Heart left ventricle (tissue), 16 donors: ENCODE data around the gene FAM209A. TPM values are rescaled to one million over a fixed set of nuclear protein-coding genes. Genes with fewer than 3 reads are reported as not detected.
"Not testable (repeated sequence)": the region's sequence is repeated elsewhere in the genome, so short reads cannot be mapped to it uniquely, and the experiment has no call there.

ENCODE experiments used
- ATAC-seq, 4 donors: fragments of 200-7000 bp; cut with Tn5 transposase; one replicate each; pipeline ENCODE4 v1.9.1; 2020 to 2022; ENCODE audit warnings: moderate library complexity in 4 of 4, mild to moderate bottlenecking in 3 of 4, moderate number of reproducible peaks in 1 of 4
- DNase-seq, 5 donors: peaks; one replicate each; pipeline ENCODE4 v3.0.0-alpha.2; 2020
- H3K27ac ChIP-seq, 12 donors: fragments of 200-600 bp; sonication (generic) in 4 of 12; one replicate each; pipeline versions ENCODE4 v1.5.0 to v1.8.0; 2016 to 2022; ENCODE audit warnings: mild to moderate bottlenecking in 2 of 12
- H3K27me3 ChIP-seq, 9 donors: fragments of 200-600 bp; sonication (generic) in 2 of 9; one replicate each; pipeline versions ENCODE4 v1.5.1 to v1.8.0; 2016 to 2022; ENCODE audit warnings: mild to moderate bottlenecking in 3 of 9
- H3K36me3 ChIP-seq, 9 donors: fragments of 200-600 bp; sonication (generic) in 2 of 9; one replicate each; pipeline versions ENCODE4 v1.5.0 to v1.8.0; 2018 to 2022; ENCODE audit warnings: mild to moderate bottlenecking in 2 of 9
- H3K4me1 ChIP-seq, 12 donors: fragments of 200-600 bp; sonication (generic) in 4 of 12; one replicate each; pipeline versions ENCODE4 v1.5.0 to v1.8.0; 2016 to 2022; ENCODE audit warnings: mild to moderate bottlenecking in 3 of 12
- H3K4me3 ChIP-seq, 12 donors: fragments of 200-600 bp; sonication (generic) in 4 of 12; one replicate each; pipeline versions ENCODE4 v1.5.0 to v1.8.0; 2017 to 2022; ENCODE audit warnings: mild to moderate bottlenecking in 9 of 12, moderate library complexity in 4 of 12
- H3K9me3 ChIP-seq, 12 donors: fragments of 200-600 bp; sonication (generic) in 4 of 12; one replicate each; pipeline versions ENCODE4 v1.5.0 to v1.8.0; 2016 to 2022; ENCODE audit warnings: mild to moderate bottlenecking in 1 of 12
- CTCF ChIP-seq, 12 donors: fragments of 200-600 bp; sonication (generic) in 4 of 12; IDR thresholded peaks; one replicate each; pipeline versions ENCODE4 v1.5.0 to v1.8.0; 2018 to 2022; ENCODE audit warnings: antibody characterized with exemption in 12 of 12, mild to moderate bottlenecking in 5 of 12
- POLR2A ChIP-seq, 2 donors: fragments of 450-650 bp; IDR thresholded peaks; one replicate each; pipeline ENCODE4 v1.6.1; 2017; ENCODE audit warnings: antibody characterized with exemption in 2 of 2, mild to moderate bottlenecking in 2 of 2, moderate library complexity in 2 of 2
- WGBS, 4 donors: extraction: QIAGEN DNeasy Blood & Tissue Kit in 2 of 4; methylation state at CpG; one replicate each; pipeline versions ENCODE4 v1.1.5 to v1.1.7; 2013 to 2018; 5-methylcytosine and 5-hydroxymethylcytosine counted together
- intact Hi-C, 10 donors: fragments of 100-400 bp; cut with DNase I; formaldehyde crosslinking; loops; one replicate each; pipeline versions ENCODE4 v1.11.1 to v1.14.2; 2022
- long read RNA-seq, 3 donors: library from polyadenylated mRNA; unstranded; transcript quantifications; one replicate each; pipeline ENCODE4 v2.0.0, GENCODE V29; 2020 to 2021
- polyA plus RNA-seq, 2 donors: library from polyadenylated mRNA; stranded (reverse); fragments of 200-250 nt; gene quantifications; one replicate each; pipeline ENCODE4 v1.2.3, GENCODE V29; 2013
- total RNA-seq, 9 donors: library from RNA; depleted of rRNA in 2 of 9; stranded (reverse); fragments of >200 nt in 2 of 9; fragmentation: NEBNext Ultra II Directional in 3 of 9; extraction: Animal tissue kit (Norgen Biotek cat#: 25700) in 3 of 9; gene quantifications; one replicate each; pipeline versions ENCODE4 v1.1.0 to v1.2.4, GENCODE V29; 2016 to 2023
- donor health status: ischemic (EF 13 %, LVEDD 7.1; RV severe dilation, severe dysfunction).
- donor health status: healthy with polysubstance abuse.
- donor health status: DM: no; HTN: yes; CAD: no.
- donor health status: DM: no; HTN: no; CAD: no.
- donor health status: ischemic (EF 25% LVEDD 6.9; RV normal size, moderate dysfunction).
- donor health status: ischemic (EF 25% LVEDD 5.7; RV mildly dilated, moderate dysfunction).
- donor health status: healthy.
- donor health status: DM: yes; HTN: yes; CAD: no.
- donor health status: ischemic (EF 35%, LVEDD 5.7; RV mildly dilated, moderate dysfunction).
- donor health status: nonischemic (EF 11% LVEDD 7.7; RV severe dilation, severe dysfunction).
- donor health status: DM: yes; HTN: yes; CAD: no.
- donor health status: PGD.
- donor health status: ischemic (EF 29% LVEDD 5.4; RV normal size, mild dysfunction).
- donor health status: nonischemic (EF 23%, LVEDD 6.1; RV moderate dilation, normal function).

The FAM209A gene, protein sequence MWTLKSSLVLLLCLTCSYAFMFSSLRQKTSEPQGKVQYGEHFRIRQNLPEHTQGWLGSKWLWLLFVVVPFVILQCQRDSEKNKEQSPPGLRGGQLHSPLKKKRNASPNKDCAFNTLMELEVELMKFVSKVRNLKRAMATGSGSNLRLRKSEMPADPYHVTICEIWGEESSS
- under 1 TPM in 1 of 9 donors, not detected in 8; 0.35 TPM for total RNA-seq
- not detected for polyA plus RNA-seq
- long read RNA-seq, donor 1, partial matches to known transcripts: 0 of 4 reads
- long read RNA-seq, donor 1, other reads (novel, unspliced or antisense): 4 of 4 reads
- long read RNA-seq, donor 2: 0 reads
- long read RNA-seq, donor 3: 0 reads

- H3K27ac ChIP-seq, H3K4me3 ChIP-seq, H3K4me1 ChIP-seq, ATAC-seq, H3K27me3 ChIP-seq, DNase-seq, intact Hi-C loops: not testable (repeated sequence)
- peaks cover 0 to 19% (median 11%) of the 10 kb centered on the region in 9 donors for H3K36me3 ChIP-seq
- 82 to 90% (median 86%) methylated on average over 7 of the region's 7 CpGs for WGBS, 4 donors
- peaks cover 0 to 25% (median 17%) of the 10 kb centered on the region in 12 donors for H3K9me3 ChIP-seq
Observed at GRCh38 chr20:56524444-56524843, at the start of gene FAM209A. FAM209A (plus strand) TSS chr20:56524744; CDS start chr20:56524809, 65 bp downstream.

- Histone ChIP-seq H3K36me3 (peaks cover 0 to 100% (median 90%) of the 10 kb centered on the region in 9 donors), H3K27me3 (no peaks in the 10 kb centered on the region), H3K9me3 (no peaks in the 10 kb centered on the region), H3K4me3 (no peak overlapping the region), H3K27ac (no peak overlapping the region), H3K4me1 (no peaks in the 10 kb centered on the region)
- intact Hi-C loops: no loop called here
- ATAC-seq (no peak), DNase-seq (no peak)
- TF ChIP-seq CTCF (IDR thresholded peaks at IDR 0.05): no peak
- WGBS, 4 donors: 72 to 83% (median 81%) methylated on average over 7 of the region's 7 CpGs
Observed at GRCh38 chr20:56483970-56484369, 40.6 kb upstream of the FAM209A start.

DNA sequence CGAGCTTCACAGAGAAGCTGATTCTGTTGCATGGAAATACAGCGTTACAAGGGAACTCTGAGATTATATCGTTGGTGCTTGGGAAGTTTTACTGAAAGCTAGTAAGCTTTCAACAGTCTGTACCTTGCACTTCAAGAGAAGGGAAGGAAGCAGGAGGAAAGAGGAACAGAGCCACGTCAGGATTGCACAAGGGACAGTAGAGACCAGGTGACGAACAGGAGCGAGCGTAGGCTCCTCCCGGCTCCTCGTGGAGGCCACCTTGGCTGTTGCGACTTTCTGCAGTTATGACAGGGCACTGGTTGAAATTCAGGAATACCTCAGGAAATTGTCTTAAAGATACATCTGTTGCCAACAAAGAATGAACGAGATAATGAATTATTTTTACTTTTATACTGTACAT is 37.3 kb upstream of the FAM209A start:
- no peaks in the 10 kb centered on the region for H3K27me3 ChIP-seq
- no peak overlapping the region for H3K4me3 ChIP-seq
- peak in 1 of 4 donors; percentile 50 for ATAC-seq
- TF ChIP-seq CTCF (IDR thresholded peaks at IDR 0.05) (no peak), POLR2A (IDR thresholded peaks at IDR 0.05) (no peak)
- no peaks in the 10 kb centered on the region for H3K4me1 ChIP-seq
- WGBS, 4 donors: 75 to 86% (median 83%) methylated on average over 11 of the region's 11 CpGs
- H3K9me3 ChIP-seq: no peaks in the 10 kb centered on the region
- peaks cover 0 to 100% (median 80%) of the 10 kb centered on the region in 9 donors for H3K36me3 ChIP-seq
- intact Hi-C loops: no loop called here
- peak overlapping the region in 1 of 12 donors; percentile 33 for H3K27ac ChIP-seq
- no peak for DNase-seq

GRCh38 chr20:56488566-56488965 is 36.0 kb upstream of the FAM209A start:
- no peak overlapping the region for H3K27ac ChIP-seq
- no peaks in the 10 kb centered on the region for H3K4me1 ChIP-seq
- no peak for TF ChIP-seq POLR2A (IDR thresholded peaks at IDR 0.05)
- TF ChIP-seq CTCF (IDR thresholded peaks at IDR 0.05): no peak
- WGBS, 4 donors: 93 to 97% (median 95%) methylated on average over 5 of the region's 5 CpGs
- peaks cover 0 to 100% (median 67%) of the 10 kb centered on the region in 9 donors for H3K36me3 ChIP-seq
- no peaks in the 10 kb centered on the region for H3K27me3 ChIP-seq
- ATAC-seq (no peak), DNase-seq (no peak)
- H3K9me3 ChIP-seq: no peaks in the 10 kb centered on the region
- intact Hi-C loops: no loop called here
- H3K4me3 ChIP-seq: no peak overlapping the region
